Endothelial cell of hepatic sinusoid (primary cell): ENCODE measurements around the gene DECR2.
"Not testable (repeated sequence)": the region's sequence is repeated elsewhere in the genome, so short reads cannot be mapped to it uniquely, and the experiment has no call there.

Experiments used
- in situ Hi-C: cut with HindIII; loops from 2 replicates; pipeline ENCODE4 v1.10.0; 2017; ENCODE audit warnings: low sequenced_read_pairs

Gene DECR2

DNA sequence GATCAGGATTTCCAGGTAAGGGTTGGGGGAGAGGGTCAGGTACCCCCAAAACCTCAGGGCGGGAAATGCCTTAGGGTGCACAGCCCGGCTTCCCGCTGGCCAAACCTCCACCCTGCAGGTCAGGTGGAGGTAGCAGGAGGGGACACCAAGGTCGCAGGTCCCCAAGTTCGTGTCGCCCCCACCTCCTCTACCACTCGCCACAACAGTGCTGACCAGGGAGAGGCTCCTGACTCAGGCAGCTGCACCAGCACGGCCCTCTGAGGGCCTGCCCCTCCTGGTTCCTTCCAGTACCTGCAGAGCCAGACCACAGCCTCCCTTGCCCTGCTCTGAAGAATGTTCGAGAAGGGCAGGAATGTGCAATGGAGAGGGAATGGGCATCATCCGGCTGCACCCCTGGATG lies 35.2 kb upstream of the DECR2 start:
- in situ Hi-C loops, result no loop called here

DNA sequence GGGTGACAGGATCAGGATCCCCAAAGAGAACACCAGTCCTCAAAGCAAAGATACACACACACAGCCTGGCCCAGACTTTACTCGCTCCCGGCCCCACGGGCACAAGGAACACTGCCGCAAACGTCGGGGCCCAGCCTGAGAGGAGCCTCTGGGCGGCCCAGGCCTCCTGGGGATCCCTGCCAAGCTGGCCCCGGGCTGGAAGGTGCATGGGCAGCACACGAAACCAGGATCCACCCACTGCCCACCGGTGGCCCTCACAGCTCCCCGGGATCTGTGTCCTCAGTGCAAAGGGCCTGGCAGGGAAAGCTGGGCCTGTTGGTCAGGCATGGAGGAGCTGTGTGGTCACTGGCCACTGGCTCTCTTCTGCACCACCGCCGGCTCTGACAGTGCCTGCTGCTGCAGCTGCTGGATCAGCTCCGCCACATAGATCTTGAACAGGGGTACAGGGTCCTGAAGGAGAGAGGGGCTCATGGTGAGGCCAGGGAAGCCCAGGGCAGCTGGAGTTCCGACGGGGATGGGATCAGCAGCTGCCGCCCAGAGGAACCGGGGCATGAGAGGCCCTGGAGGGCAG lies 34.3 kb upstream of the DECR2 start:
- in situ Hi-C loops, result no loop called here

DNA sequence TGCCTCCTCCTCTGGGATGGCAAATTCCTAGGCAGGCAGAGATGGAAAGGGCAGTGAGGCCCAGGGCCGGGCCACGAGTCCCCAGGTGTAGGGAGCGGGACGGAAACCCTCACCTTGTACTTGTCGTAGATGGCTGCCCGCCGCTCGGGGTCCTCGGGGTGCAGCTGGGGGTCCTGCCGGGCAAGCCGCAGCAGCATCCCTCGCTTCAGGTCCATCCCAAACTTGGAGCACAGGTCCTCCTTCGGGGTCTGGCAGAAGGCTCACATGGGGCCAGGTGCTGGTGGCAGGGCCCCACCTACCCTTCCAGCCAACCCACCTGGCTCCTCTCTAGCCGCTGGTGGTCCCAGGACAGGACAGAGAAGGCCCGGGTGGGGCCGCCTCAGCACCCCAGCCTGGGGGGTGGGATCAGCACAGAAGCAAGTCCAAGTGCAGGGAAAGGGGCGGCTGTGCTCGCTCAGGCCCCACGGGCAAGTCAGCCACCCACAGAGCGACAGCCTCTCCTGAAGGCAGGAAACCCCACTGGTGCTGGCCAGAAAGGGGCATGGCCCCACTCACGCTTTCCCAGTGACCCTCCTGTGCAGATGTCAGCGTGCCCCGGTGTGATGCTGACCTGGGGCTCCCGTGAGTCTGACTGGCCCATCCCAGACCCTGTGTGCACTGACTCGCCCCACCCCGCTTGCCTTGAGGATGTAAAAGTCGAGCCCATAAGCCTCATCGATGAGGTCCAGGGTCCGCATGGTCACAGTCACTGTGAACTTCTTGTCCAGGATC lies 33.1 kb upstream of the DECR2 start:
- in situ Hi-C loops, result no loop called here

DNA sequence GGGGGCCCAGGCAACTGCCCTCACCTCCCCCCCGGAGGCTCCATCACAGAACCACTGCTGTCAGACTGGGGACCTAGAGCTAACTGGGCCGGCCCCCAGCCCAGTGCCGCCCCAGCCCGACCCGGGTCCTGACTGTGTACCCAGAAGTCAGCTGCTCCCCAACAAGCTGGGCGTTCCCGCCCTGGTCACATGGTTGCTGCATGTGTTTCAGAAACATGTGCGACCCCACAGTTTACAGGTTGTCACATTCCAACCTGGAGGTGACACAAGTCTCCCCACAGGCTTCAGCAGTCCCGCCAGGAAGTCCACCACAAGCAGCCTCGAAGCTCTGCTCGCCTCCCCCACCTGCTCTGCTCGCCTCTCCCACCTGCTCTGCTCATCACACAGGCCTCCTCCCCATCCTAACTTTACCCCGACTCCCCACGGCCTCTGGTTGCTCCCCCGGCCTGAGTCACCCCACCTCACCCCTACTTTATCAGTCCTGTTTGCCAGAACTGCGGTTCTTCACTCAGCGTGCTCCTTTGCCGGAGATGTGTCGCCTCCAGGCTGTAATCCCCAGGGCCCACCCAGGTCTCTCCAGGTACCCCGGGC lies 32.3 kb upstream of the DECR2 start:
- in situ Hi-C loops, result no loop called here

DNA sequence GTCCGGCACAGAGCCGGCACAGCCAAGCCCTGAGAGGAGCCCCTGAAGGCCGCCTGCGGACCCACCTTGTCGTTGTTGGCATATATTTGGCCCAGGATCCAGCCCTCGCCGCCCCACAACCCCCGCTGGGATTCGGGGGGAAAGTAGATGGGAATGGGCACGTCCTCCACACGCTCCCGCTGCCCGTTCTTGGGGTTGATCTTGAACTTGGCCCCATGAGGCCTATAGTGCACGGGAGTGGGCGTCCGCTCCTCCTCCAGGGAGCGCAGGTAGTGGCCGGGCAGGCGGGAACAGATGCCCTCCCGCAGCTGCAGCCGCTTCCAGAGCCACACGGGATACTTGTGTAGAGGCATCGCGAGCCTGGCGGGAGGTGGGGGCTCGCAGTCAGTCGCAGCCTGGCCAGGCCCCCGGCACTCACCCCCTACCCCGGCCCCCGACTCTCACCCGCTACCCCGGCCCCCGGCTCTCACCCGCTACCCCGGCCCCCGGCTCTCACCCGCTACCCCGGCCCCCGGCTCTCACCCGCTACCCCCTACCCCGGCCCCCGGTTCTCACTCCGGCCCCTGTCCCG lies 31.7 kb upstream of the DECR2 start:
- in situ Hi-C loops, result no loop called here

DNA sequence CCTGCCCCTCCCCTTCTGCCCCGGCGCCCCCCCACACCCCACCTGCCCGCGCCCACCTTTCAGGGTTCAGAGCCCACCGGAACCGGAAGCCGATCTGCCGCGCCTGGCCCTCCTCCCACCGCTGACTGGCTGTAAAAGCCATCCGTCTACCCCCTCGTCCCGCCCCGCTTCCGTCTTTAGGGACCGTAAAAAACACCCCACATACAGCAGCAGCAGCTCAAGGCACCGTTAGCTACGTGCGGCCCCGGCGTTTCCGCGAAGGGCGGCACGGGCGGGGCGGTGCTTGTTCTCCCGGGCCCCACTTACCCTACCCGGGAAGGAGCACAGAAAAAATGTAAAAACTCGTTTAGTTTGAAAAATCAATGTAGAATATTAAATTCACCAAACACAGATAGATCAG lies 31.2 kb upstream of the DECR2 start, which contains the start of gene MRPL28:
Gene MRPL28, minus strand, starts transcription at position 96 of the 400 bp plus-strand sequence. CDS start 320 bp downstream, outside the sequence.
- in situ Hi-C loops, result no loop called here

DNA sequence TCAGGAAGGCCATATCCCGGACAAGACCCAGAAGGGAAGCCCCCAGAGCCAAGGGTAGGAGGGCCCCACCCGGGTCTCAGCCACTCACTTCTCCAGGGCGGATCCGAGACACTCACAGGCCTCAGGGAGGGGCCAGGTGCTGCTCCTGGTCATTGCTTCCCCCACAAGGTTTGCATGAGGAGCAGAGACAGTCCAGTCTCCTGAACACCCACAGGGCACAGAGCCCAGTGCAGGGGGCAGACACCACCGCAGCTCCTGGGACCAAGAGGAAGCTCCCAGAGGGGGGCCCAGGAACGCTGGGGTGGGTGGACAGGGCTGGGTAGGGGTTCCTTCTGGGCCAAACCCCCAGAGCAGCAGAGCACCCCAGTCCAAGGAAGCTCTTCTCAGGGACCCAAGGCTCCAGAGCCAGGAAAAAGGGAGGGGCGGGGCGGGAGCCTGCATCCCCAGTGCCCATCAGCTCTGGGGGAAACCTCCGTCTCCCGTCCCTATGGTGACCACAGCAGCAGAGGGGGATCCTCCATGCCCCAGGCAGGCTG lies 30.6 kb upstream of the DECR2 start:
- in situ Hi-C loops, result no loop called here

DNA sequence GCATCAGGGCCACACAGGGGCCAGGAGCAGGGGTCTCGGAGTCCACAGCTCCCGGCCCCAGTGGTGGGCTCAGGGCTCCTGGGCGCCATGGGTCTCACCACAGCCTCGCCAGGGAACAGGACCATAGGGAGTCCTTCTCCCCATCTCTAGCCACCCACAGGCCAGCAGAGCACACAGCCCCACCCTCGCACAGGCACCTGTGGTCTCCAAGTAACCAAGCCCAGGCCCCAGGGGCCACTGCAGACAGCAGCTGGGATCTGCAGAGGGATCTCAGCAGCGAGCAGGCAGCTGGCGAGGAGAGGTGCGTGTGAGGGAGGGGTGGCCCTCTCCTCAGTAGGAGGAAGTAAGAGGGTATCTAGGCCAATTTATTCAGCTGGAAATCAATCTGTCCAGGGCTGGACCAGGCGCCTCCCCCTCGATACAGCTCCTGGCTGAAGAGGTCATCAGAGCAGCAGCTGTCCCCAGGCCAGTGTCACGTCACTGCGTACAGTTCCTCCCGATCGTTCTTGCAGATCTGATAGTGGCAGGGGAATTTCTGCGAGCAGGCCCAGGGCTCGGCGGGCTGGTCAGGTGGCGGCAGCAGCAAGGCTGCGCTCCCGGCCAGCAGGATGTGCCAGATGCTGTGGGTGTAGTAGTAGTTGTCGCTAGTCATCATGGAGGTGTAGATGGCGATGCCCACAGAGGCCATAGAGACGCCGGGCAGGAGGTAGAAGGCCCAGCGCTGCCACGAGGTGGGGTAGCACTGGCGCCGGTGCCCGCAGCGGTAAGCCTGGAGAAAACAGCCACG lies 30.0 kb upstream of the DECR2 start:
- in situ Hi-C loops, result no loop called here

DNA sequence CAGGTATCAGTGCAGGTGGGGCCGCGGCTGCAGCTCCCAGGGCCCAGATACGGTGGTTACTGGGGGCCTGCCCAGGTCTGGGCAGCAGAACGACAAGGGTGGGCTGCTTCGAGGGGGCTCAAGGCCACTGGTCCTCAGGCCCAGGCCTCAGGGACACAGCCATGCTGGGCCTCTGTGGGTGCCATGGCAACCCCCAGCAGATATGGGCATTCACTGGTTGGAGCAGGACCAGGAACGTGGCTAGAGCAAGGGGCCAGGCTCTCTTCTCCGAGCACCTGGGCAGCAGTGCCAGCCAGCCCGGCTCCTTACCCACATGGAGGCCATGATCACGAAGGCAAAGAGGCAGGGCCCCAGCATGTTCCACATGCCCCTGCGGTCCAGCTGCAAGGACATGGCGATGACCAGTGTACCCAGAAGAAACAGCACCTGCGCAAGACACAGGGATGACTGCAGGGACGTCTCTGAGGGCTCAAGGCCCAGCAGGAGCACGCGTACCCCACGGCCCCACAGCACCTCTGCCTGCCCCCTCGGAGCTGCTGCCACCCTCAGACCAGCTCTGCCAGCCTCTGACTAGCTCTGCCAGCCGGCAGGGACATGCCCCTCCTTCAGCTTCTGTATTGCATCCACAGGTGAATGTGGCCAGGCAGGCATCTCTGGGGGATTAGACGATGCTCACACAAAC lies 29.2 kb upstream of the DECR2 start:
- in situ Hi-C loops, result no loop called here

DNA sequence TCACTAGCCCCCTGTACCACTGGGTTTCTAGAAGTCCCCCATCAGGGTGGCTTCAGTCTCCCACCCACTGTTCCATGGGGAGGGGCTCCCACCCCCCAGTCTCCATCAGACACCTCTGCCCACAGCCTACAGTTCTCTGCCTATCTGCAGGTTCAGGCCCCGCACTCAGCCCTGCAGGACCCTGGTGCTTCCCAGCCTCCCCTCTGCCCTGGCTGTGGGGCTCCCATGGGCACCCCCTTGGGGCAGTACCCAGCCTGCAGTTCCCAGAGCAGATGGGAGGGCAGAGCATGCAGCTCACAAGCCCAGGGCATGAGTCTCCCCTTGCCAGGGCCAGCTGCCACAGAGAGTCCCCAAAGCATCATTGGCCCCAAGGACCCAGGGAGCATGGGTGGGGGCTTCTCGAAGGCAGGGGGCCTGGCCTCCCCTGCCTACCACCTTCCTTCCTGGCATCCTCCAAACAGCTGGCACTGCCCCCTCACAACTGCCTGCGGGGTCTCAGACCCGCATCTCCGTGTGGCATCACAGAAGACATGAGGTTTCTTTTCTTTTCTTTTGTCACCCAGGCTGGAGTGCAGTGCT lies 28.6 kb upstream of the DECR2 start:
- in situ Hi-C loops, result no loop called here

DNA sequence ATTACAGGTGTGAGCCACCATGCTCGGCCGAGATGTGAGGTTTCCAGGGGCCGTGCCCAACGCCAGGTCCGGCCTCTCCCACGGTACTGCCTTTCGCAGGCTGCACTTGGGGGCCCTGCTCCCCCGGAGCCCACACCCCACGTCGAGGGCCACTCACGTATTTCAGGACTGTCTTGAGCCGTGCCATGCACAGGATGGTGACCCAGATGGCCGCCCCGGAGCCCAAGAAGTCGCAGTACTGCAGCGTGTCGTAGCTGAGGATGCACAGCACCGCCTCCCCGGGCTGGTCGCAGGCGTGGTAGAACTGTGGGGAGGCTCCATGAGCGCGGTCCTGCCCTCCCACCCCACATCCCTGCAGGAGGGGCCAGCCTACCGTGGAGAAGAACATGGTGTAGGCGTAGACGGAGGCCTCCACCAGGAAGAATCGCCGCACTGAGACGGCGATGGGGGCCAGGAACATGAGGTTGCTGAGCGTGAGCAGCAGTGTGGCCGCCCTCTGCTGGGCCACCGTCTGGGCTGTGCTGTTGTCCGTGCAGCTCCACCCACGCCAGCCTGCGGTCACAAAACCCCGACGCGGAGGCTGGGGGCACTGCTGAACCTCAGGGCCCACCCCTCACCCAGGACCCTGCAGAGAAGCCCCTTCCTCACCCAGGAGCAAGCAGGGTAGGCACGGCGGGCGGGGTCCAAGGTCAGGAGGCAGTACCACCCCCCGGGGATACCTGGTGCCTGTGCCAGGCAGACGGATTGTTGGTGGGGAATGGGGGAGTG lies 27.7 kb upstream of the DECR2 start:
- in situ Hi-C loops, result no loop called here

DNA sequence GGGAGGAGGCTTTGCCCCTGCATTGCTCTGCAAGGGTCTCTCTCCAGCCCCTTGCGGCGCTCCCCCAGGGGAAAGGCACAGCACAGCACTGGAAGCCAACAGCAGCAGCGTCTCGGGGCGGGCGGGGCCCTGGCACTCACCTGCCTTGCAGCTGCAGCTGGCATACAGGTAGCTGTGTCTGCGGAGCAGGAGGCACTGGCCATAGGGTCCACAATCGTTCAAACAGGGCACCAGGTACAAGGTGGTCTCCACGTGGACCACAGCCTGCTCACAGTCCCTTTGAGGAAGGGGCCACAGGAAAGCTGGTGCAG lies 27.1 kb upstream of the DECR2 start:
- in situ Hi-C loops, result no loop called here

DNA sequence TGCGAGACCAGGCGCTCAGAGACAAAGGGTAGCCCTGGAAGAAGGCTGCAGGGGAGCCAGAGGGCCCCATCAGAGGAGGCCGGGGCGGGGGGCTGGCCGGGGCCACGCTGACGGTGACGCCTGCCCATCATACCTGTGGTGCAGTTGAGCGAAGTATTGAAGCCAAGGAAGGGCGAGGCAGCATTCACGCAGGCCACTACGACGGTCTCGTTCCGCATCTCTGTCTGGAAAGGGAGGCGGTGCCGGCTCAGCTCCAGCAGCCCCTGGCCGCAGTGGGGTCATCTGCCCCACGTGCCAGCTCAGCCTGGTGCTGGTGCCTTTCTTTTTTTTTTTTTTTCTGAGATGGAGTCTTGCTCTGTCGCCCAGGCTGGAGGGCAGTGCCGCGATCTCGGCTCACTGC lies 26.5 kb upstream of the DECR2 start:
- in situ Hi-C loops, result no loop called here

DNA sequence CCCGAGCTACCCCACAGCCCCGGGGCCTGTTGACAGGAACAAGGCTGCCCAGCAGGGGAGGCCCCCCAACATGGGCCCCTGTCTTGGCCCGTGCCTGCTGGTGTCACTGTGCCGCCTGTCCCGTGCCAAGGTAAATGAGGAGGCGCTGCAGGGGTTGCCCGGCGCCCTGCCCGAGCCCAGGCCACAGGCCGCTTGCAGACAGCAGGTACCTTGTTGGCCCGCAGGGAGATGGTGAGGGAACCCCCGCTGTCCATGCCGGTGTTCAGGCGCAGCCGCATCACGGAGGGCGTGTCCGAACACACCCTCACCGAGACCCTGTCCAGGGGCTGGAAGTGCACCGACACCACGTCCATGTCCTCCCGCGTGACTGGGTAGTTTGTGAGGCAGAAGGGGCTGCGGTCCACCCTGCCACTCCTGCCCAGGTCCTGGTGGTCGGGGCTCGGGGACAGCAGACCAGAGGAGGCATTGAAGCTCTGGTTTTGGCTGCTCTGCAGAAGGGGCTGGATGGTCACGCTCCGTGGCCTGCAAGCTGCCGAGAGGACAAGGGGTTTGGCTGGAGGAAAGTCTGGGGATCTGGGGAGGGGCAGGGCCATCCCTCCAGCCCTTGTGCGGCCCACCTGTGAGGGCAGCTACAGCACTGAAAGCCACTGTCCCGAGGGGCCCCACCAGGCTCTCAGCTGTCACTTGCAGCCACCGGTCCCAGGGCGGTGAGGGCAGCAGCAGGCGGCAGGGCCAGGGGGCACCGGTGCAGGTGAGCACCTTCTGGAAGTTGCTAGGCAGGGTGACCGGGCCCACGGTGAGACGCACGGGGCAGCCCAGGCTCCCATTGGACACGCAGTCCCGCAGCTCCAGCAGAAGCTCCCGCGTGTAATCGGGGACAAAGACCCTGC lies 25.5 kb upstream of the DECR2 start:
- in situ Hi-C loops, result no loop called here

DNA sequence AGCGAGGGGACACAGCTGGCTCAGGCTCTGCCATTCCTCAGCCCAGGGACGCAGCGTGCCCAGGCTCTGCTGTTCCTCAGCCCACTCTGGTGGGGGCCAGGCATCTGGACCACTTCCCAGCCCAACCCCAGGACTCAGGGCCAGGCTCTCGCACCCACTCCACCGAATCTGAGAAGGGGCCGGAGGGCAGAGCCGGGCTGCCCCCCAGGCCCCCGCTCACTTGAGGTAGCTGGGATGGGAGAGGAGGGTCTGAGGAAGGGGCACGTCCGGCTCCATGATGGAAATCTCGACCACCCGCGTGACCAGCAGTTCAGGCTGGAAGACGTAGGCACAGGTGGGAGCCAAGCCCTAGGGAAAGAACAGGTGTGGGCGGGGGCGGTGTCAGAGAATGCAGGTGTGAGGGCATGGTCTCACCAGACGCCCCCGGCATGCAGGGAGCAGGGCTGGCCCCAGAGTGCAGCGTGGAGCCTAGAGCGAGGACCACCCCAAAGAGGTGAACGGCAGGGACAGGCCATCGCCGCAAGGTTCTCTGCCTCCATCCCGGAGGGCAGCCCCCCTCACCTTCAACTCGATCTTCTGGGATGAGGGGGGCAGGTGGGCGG lies 24.8 kb upstream of the DECR2 start:
- in situ Hi-C loops, result no loop called here

DNA sequence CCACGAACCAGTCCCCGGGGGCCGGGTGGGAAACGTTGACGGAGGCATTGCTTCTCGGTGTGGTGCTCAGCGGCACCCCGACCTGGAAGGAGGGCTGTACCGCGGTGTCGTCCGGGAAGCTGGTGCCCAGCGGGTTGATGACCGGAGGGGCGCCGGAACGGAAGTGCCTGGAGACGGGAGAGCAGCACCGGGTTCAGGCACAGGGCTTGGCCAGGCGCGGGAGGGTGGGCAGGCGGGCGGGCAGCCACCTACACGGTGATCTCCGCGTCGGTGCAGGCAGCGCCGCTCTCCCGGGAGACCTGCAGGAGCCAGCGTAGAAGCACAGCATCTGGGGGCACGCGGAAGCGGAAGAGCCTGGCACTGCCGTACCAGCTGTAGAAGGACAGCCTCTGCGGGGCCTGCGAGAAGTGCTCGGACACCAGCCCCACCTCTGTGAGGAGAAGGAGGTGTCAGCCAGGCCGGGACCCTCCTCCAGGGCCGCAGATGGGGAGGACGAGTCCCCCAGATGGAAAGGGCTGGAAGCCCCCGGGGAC lies 24.2 kb upstream of the DECR2 start:
- in situ Hi-C loops, result no loop called here

DNA sequence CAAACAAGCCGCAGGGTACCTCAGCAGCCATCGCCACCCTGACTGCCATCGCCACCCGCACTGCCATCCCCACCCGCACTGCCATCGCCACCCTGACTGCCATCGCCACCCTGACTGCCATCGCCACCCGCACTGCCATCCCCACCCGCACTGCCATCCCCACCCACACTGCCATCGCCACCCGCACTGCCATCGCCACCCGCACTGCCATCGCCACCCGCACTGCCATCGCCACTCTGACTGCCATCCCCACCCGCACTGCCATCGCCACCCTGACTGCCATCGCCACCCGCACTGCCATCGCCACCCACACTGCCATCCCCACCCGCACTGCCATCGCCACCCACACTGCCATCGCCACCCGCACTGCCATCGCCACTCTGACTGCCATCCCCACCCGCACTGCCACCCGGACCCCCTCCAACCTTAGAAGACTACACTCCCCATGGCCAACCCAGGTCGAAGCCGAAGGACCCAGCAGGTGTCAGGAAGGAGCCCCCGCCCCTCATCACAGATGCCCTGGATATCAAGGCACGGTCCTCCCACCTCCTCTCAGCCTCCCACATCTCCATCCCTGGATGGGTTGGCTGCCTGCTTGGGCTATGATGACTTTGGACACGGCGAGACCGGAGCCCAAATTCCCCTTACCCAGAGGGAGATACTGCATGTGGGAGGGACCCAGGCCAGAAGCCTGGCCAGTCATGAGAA lies 23.4 kb upstream of the DECR2 start:
- in situ Hi-C loops, result not testable (repeated sequence)
